Breast epithelium (tissue), 4 donors: ENCODE data around the gene CACNG4. TPM values are rescaled to one million over a fixed set of nuclear protein-coding genes. Genes with fewer than 3 reads are reported as not detected.

Source experiments
- DNase-seq, 2 donors: peaks; one replicate each; pipeline ENCODE4 v3.0.0-alpha.2; 2019; ENCODE audit warnings: low spot score in 2 of 2
- H3K27ac ChIP-seq, 2 donors: fragments of 200-600 bp; sonication (generic) in 1 of 2; one replicate each; pipeline ENCODE4 v1.5.1; 2016 to 2019; ENCODE audit warnings: mild to moderate bottlenecking in 1 of 2
- H3K27me3 ChIP-seq, 2 donors: fragments of 200-600 bp; sonication (generic) in 1 of 2; one replicate each; pipeline versions ENCODE4 v1.5.1 to v1.6.0; 2017 to 2019; ENCODE audit warnings: control low read depth in 1 of 2, mild to moderate bottlenecking in 1 of 2
- H3K36me3 ChIP-seq: fragments of 200-600 bp; one replicate; pipeline ENCODE4 v1.5.1; 2019
- H3K4me1 ChIP-seq, 2 donors: fragments of 200-600 bp; sonication (generic); one replicate each; pipeline ENCODE4 v1.5.1; 2016 to 2019; ENCODE audit warnings: control low read depth in 1 of 2
- H3K4me3 ChIP-seq, 3 donors: fragments of 200-600 bp; sonication (generic); 1 replicate in 2 of 3; 2 replicates in 1 of 3; pipeline ENCODE4 v1.5.1; 2016 to 2019; ENCODE audit warnings: mild to moderate bottlenecking in 3 of 3, moderate library complexity in 2 of 3
- H3K9me3 ChIP-seq, 2 donors: fragments of 200-600 bp; sonication (generic) in 1 of 2; one replicate each; pipeline ENCODE4 v1.5.1; 2016 to 2019; ENCODE audit warnings: control low read depth in 1 of 2
- POLR2A ChIP-seq: fragments of 450-650 bp; IDR thresholded peaks from one replicate; pipeline ENCODE4 v1.6.1; 2016; ENCODE audit warnings: antibody characterized with exemption, mild to moderate bottlenecking, moderate library complexity
- POLR2AphosphoS5 ChIP-seq, 3 donors: sonication (generic); formaldehyde crosslinking; IDR thresholded peaks; one replicate each; pipeline ENCODE4 v1.6.1; 2017; ENCODE audit warnings: antibody characterized with exemption in 3 of 3
- intact Hi-C: fragments of 100-400 bp; cut with DNase I; formaldehyde crosslinking; loops from one replicate; pipeline ENCODE4 v1.15.1; 2023; ENCODE audit warnings: low total_unique reads
- total RNA-seq, 3 donors: library from RNA; depleted of rRNA; stranded (reverse); fragments of >200 nt; gene quantifications; one replicate each; pipeline ENCODE4 v1.1.0, GENCODE V29; 2016
- TF ChIP-seq, protein P1 (sequence below), 3 donors: fragments of 450-650 bp; IDR thresholded peaks; one replicate each; pipeline ENCODE4 v1.5.1; 2016 to 2017; ENCODE audit warnings: antibody characterized with exemption in 3 of 3, mild to moderate bottlenecking in 3 of 3, moderate library complexity in 3 of 3

CACNG4 gene
- total RNA-seq, 3 donors from 2014 or later, result 2.6 to 7.3 TPM; not detected in 1

DNA sequence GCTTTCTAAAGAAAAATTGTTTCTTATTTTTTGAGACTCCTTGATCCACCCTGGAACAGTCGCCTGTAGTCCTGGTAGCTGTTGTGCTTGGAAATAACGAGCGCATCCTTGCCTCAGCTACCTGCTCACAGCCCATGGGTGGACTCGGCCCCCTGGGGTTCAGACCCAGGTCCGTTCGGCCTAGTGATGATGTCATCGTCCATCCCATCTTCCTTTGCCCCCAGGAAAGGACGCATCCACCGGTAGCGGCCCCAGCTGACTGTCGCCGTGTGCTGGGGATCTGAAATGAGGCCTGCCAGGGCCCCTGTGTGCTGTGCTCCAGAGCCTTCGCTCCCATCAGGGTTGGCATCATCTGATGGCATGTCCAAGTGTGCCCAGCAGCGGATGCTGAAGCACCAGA is 67.9 kb downstream of the CACNG4 start:
- no peak for TF ChIP-seq POLR2AphosphoS5 (IDR thresholded peaks at IDR 0.05)
- no peak overlapping the region for H3K27ac ChIP-seq
- intact Hi-C loops, result no loop called here
- H3K4me3 ChIP-seq, result no peak overlapping the region
- no peak for DNase-seq
- no peaks in the 10 kb centered on the region for H3K4me1 ChIP-seq
- no peaks in the 10 kb centered on the region for H3K27me3 ChIP-seq
- H3K9me3 ChIP-seq, result no peaks in the 10 kb centered on the region
- no peaks in the 10 kb centered on the region for H3K36me3 ChIP-seq

DNA sequence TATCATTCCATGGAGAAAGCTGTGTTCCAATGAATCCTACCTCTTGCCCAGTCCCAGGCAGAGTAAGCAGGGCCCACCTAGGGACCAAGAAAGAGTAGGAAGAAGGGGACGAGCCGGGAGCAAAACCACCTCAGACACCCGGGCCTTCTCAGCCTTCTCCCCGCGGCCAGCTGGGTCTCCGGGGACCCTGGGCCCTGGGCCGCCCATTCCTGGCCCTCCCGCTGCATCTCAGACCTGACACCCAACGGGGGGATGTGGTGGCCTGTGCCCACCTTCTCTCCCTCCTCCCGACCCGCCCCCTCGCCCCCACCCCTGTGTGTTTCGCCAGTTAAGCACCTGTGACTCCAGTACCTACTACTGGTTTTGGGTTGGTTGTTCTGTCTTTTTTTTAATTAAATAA is 68.5 kb downstream of the CACNG4 start:
- no peaks in the 10 kb centered on the region for H3K9me3 ChIP-seq
- no peak overlapping the region for H3K27ac ChIP-seq
- no peaks in the 10 kb centered on the region for H3K27me3 ChIP-seq
- no peak overlapping the region for H3K4me3 ChIP-seq
- TF ChIP-seq POLR2AphosphoS5 (IDR thresholded peaks at IDR 0.05) (no peak), POLR2A (no peak)
- TF ChIP-seq, protein P1, sequence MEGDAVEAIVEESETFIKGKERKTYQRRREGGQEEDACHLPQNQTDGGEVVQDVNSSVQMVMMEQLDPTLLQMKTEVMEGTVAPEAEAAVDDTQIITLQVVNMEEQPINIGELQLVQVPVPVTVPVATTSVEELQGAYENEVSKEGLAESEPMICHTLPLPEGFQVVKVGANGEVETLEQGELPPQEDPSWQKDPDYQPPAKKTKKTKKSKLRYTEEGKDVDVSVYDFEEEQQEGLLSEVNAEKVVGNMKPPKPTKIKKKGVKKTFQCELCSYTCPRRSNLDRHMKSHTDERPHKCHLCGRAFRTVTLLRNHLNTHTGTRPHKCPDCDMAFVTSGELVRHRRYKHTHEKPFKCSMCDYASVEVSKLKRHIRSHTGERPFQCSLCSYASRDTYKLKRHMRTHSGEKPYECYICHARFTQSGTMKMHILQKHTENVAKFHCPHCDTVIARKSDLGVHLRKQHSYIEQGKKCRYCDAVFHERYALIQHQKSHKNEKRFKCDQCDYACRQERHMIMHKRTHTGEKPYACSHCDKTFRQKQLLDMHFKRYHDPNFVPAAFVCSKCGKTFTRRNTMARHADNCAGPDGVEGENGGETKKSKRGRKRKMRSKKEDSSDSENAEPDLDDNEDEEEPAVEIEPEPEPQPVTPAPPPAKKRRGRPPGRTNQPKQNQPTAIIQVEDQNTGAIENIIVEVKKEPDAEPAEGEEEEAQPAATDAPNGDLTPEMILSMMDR (IDR thresholded peaks at IDR 0.05), result no peak
- H3K4me1 ChIP-seq, result no peaks in the 10 kb centered on the region
- DNase-seq, result no peak
- intact Hi-C loops, result no loop called here
- no peaks in the 10 kb centered on the region for H3K36me3 ChIP-seq

DNA sequence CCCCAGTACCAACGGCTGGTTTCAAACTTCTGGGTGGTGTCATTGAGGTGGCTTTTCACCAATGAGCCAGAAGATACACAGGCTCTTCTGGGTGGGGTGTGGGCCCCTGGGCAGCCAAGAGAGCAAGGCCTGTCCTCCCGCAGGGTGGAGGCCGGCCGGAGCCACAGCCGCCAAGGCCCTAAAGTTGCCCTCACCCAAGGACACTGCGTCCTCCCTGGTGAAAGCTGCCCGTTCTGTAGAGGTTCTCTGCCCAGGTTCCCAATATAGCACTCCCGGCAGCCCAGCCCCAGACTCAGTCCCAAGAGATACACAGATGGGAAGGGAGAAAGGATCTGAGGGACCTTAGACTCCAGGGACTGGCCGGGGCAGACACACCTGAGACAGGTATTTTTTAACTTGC is 69.1 kb downstream of the CACNG4 start:
- DNase-seq, result no peak
- no peaks in the 10 kb centered on the region for H3K36me3 ChIP-seq
- intact Hi-C loops, result no loop called here
- H3K27me3 ChIP-seq, result no peaks in the 10 kb centered on the region
- H3K4me3 ChIP-seq, result no peak overlapping the region
- no peaks in the 10 kb centered on the region for H3K4me1 ChIP-seq
- no peak overlapping the region for H3K27ac ChIP-seq
- no peaks in the 10 kb centered on the region for H3K9me3 ChIP-seq
- TF ChIP-seq POLR2A, result no peak
- TF ChIP-seq, protein P1 (IDR thresholded peaks at IDR 0.05), result no peak
- no peak for TF ChIP-seq POLR2AphosphoS5 (IDR thresholded peaks at IDR 0.05)

DNA sequence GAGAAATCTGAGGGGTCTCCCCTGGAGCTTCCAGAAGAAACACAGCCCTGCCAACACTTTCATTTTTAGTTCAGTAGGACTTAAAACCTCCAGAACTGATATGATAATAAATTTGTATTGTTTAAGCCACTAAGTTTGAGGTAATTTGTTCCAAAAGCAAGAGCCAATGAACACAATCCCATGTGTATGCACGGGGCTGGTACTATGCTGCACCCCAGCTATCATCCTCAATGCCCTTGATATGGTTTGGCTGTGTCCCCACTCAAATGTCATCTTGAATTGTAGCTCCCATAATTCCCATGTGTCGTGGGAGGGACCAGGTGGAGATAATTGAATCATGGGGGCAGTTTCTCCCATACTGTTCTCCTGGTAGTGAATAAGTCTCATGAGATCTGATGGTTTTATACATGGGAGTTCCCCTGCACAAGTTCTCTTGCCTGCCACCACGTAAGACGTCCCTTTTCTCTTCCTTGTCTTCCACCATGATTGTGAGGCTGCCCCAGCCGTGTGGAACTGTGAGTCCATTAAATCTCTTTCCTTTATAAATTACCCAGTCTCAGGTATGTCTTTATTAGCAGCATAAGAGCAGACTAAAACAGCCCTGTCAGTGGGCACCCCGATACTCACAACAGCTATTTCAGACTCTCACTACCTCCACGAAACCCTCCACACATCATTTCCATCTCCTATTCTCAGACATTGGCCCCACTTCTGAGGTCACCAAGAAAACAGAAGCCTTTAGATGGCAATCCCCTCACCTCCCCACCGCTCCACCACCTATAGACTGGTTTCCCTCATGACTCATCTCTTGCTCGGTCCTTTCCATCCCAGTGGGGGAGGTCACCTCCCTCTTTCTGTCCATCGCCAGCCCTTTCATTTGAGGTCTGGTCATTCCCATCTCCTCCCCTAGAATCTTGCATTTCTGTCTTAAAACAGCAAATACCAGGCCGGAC is 70.9 kb downstream of the CACNG4 start:
- intact Hi-C loops, result no loop called here
- TF ChIP-seq, protein P1 (IDR thresholded peaks at IDR 0.05), result no peak
- TF ChIP-seq POLR2A, result no peak
- no peak for TF ChIP-seq POLR2AphosphoS5 (IDR thresholded peaks at IDR 0.05)

DNA sequence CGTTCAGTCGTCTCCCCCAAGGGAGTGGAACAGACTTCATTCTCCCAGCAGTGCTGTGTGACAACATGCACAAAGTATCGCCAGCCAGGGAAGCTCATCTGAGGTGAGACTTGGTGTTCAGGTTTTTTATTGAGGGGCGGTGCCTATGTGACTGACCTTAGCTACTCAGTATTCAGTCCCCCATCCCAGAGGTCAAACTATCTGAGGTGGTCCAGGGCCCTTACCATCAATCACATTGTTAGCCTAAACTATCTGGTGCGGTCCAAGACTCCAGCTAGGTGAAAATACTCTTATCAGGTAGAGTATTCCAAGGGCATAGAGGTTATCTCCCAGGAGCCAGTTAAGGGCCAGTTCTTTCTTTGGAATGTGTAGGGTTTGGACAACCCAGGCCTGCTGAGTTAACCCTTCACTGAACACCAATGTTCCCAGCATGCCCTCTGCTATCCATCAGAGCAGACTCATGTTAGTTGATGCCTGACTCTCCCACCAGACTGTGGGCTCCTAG is 74.4 kb downstream of the CACNG4 start:
- intact Hi-C loops, result no loop called here
- DNase-seq, result no peak
- Histone ChIP-seq H3K4me3 (no peak overlapping the region), H3K9me3 (no peaks in the 10 kb centered on the region), H3K4me1 (no peaks in the 10 kb centered on the region), H3K36me3 (no peaks in the 10 kb centered on the region), H3K27ac (no peak overlapping the region), H3K27me3 (no peaks in the 10 kb centered on the region)
- no peak for TF ChIP-seq POLR2AphosphoS5 (IDR thresholded peaks at IDR 0.05)
- no peak for TF ChIP-seq POLR2A
- TF ChIP-seq, protein P1 (IDR thresholded peaks at IDR 0.05), result no peak

More for the DNA sequence above, 70.9 kb downstream of the CACNG4 start:
- H3K27me3 ChIP-seq, result no peaks in the 10 kb centered on the region
- no peak for DNase-seq
- H3K27ac ChIP-seq, result no peak overlapping the region
- H3K9me3 ChIP-seq, result no peaks in the 10 kb centered on the region
- no peaks in the 10 kb centered on the region for H3K36me3 ChIP-seq
- H3K4me3 ChIP-seq, result no peak overlapping the region
- no peaks in the 10 kb centered on the region for H3K4me1 ChIP-seq
